ENCODE measurements around the gene PHF2. TPM values are rescaled to one million over a fixed set of nuclear protein-coding genes. Genes with fewer than 3 reads are reported as not detected.

Gene PHF2
- total RNA-seq, 2 experiments from 2014 or later, result 19.7 to 19.9 TPM

DNA sequence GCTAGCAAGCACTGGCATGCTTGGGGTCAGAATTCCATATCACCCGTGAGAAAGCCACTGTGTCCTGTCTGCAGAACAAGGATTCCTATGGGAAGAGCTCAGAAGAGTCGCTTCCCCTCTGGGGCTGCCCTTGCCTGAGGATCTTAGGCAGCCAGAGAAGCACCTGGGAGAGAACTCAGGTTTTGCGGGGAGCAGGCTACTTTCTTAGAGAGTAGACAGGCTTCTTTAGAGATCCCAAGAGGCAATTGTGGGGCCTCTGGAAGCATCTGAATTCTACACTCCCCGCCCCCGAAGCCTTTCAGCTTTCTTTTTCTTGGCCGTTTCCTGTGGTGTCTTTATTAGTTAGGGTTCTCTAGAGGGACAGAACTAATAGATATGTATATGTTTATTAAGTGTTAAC lies 40.9 kb downstream of the PHF2 start:
- POLR2A ChIA-PET, result no interaction called here
- CTCF ChIA-PET, result no interaction called here

DNA sequence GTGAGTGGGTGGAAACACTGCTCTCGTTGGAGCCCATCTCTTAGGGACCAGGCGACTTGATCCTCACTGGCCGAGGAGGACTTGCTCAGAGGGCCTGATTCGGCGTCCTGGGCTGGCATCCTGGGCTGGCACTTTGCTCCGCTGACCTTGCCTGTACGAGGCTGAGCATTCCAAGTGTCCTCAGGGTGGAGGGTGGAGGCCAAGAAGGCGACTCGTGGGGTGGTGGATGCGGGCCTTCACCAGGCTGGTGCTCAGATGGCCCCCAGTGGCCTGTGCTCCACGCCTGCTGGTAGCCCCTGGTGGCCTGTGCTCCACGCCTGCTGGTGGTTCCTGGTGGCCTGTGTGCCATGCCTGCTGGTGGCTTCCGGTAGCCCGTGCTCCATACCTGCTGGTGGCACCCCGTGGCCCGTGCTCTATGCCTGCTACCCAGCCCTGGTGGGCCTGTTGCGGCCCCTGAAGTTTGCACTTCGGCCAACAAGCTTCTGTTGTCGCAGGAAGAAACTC lies 42.9 kb downstream of the PHF2 start:
- POLR2A ChIA-PET, result no interaction called here
- CTCF ChIA-PET, result no interaction called here

DNA sequence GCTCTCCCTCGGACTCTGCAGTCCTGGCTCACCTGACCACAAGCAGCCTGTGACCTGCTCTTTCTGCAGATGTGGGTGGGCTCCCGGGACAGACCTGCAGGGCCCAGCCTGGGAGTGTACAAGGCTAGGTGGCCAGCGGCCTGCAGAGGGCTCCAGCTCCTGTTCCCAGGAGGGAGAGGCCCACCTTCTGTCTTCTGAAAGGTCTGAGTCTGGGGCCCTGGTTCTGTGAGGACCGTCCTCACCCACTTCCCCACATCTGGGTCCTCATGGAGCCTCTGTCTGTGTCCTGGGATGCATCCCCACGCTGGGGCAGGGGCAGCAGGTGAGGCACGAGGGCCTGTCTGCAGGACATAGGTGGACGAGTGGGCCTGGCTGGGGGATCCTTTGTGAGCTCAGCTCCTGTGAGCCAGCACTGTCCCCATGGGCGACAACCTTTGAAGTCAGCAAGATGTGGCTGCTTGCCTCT lies 43.7 kb downstream of the PHF2 start:
- ChIA-PET CTCF (no interaction called here), POLR2A (no interaction called here)

DNA sequence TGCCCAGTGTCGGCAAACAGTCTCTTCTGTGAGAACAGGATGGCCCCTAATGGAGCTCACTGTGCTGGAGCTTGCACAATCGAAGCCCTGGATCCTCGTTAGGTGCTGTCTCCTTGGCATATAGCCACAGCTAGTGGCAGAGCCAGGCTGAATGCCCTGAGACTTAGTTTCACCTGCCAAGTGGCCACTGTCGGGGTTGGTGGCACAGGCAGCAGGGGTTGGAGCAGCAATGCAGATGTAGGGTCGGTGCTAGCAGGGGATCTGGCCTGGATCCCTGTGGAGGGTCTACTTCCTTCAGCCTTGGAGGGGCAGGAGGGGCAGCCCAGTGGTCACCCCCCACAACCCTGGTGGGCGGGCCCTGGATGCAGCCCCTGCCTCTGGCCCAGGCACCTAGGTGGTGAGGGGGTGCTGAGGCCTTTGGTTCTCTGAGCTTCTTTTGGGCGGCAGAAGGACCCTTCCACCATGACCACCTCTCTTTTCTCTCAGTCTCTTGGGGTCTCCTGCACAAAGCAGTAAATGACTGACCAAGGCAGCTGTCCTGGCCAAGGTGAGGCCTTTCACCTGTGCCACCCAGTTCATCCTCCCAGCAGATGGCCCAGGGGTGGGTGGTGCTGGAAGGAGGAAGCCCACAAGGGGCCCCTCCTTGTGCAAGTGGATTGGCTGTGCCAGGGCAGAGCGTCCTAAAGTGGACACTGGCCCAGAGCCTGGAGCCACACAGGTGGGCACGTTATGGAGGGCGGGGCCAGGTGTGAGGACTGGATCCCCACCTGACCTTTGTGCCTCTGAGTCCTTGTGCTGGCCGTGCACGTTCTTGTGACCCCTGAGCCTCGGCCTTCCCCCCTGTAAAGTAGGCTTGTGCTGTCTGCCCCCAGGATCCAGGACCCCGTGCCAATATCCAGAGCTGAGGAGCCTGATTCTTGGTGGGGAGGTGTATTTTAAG lies 44.8 kb downstream of the PHF2 start:
- POLR2A ChIA-PET, result no interaction called here
- CTCF ChIA-PET, result no interaction called here

DNA sequence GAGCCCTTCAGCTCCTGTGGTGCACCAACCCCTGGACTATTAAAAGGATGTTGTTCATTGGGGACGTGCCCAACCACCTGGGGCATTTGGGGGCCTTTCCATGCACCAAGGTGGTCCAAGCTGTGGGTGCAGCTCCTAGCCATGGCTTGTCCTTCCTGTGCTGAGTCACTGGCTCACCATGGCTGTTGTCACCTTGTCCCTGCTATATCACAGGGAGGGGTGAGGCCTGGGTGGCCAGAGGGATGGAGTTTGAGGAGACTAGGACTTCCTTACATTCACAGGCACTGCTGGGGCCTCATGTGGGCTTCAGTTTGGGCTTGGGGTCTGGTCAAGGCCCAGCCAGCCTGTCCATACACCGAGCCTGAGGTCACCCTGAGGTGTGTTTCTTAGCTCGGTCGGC lies 45.5 kb downstream of the PHF2 start:
- CTCF ChIA-PET, result no interaction called here
- POLR2A ChIA-PET, result no interaction called here

DNA sequence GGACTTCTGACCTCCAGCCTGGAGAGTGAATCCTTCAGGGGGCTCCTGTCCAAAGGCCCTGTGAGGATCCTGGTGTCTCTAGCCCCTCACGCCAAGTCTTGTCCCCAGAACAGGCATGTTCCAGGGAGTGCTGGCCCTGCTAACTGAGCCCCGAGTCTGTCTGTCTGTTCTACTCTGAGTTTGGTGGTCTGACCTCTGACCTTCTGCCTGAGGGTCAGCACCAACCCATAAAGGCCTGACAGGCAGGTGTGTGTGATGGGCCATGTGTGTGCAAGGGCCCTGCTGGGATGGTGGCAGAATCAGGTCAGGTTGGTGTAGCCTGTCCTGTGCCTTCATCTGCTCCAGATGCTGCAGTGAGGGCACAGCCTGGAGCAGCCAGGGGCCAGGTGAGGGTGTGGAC lies 46.3 kb downstream of the PHF2 start:
- CTCF ChIA-PET, result no interaction called here
- POLR2A ChIA-PET, result no interaction called here

DNA sequence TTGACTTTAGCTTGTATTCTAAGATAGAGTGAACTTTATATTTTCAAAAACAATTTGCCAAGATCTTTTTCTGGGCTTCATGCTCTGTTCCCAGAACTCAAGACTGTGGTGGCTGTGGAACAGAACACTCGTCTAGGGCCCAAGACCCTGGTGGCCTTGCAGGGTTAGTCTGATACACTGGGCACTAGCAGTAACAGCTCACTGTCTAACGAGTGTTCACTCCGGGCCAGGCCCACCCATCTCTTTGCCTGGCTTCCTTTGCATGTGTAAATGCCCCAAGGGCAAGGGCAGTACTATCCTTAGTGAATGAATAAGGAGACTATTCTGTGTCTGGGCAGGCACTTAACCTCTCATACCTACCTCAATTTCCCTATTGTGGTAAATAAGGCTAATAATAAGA lies 47.4 kb downstream of the PHF2 start:
- POLR2A ChIA-PET, result no interaction called here
- CTCF ChIA-PET, result no interaction called here

DNA sequence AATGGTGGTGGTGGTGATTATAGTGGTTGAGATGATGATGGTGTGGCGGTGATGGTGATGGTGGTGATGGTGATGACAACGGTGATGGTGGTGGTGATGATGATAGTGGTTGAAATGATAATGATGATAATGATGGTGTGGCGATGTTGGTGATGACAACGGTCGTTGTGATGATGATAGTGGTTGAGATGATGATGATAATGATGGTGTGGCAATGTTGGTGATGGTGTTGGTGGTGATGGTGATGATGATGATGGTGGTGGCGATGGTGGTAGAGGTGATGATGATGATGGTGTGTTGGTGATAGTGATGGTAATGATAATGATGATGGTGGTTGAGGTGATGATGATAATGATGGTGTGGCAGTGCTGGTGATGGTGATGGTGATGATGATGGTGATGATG lies 48.0 kb downstream of the PHF2 start:
- ChIA-PET POLR2A (no interaction called here), CTCF (no interaction called here)

DNA sequence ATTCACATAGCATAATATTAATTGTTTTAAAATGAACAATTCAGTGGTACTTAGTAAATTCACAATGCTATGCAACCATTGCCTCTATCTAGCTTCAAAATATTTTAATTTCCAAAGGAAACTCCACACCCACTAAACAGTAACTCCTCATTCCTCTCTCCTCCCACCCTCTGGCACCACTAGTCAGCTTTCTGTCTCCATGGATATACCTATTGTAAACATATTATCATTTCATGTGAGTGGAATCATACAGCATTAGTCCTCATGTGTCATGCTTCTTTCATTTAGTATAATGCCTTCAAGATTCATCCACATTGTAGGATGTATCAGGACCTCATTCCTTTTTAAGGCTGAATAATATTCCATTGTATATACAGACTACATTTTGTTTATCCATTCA lies 48.6 kb downstream of the PHF2 start:
- POLR2A ChIA-PET, result no interaction called here
- CTCF ChIA-PET, result interaction anchor here (0.7 kb wide), 1 partner anchor 189 kb away, joined by 7 read pairs; no protein-coding TSS in a partner anchor

DNA sequence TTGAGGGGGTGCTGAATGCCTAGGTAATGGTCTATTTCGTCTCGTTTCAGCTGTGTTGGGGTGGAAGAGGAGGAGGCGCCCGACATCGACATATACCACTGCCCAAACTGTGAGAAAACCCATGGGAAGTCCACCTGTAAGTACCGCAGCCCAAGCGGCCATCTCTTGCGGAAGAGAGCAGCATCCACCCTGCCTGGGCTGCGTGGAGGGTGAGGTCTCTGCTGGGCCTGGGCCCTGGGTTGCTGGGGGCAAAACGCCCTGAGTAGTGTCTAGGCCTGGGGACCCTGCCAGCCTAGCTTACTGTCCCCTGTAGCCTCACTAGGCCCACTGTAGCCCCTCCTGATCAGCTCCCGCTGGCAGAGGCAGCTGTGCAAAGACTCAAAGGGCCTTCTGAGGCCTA lies 53.5 kb downstream of the PHF2 start:
- CTCF ChIA-PET, result no interaction called here
- POLR2A ChIA-PET, result no interaction called here

DNA sequence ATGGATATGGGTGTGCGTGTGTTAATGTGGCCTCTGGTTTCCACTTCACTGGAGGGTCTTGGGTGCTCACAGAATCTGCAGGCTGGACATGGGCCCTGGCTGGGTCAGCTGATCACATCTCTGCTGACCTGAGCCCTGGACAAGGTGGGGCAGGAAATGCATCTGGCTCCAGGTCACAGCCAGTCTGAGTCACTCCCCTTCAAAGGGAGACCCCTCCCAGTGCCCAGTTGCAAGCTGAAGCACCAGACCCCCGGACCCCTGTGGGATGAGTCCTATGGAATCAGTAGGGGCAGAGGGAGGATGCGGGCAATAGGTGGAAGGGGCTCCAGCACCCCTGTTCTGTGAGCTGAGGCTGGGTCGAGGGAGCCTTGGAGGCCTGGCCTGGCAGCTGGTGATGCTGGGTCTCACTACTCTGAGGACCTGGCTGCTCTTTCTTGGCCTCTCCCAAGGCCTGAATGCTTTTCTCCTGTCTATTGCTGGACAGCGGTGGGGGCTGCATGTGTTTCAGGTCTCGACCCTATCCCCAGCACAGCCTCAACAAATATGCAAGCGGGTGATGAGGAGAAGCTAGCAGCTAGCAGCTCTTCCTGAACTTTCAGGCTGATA lies 54.5 kb downstream of the PHF2 start:
- ChIA-PET CTCF (interaction anchor here (0.6 kb wide), 1 partner anchor 874 kb away, joined by 4 read pairs; no protein-coding TSS in a partner anchor), POLR2A (no interaction called here)

DNA sequence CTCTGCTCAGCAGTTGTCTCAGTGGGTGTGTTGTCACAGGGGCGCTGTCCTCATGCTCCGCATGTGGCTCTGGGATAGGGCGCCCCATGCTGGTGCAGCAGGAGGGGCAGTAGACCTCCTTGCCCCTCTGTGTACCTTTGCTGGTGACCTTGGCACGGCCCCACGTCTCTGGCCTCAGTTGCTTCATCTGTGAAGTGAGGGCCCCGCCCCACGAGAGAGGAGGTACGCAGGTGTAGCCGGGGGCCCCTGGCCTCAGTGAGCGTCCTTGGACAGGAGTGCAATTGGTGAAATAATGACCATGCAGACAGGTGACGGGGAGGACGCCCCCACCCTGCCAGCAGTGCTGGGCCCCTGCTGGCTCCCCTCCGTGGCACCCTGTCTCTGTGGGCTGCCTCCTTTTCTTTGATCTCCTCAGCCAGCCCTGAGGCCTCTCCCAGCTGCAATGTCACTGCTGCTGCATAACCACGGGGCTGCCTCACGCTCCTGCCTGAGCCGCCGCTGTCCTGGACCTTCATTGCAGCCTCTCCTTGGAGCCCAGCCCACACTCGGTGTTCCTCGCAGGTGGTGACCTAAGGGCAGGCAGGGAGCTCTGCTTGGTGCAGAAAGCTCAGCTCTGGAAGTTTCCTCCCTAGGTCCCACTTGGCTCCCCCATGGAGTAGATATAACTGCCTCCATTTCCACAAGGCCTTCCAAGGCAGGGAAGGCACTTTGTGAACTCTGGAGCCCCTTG lies 57.3 kb downstream of the PHF2 start:
- CTCF ChIA-PET, result no interaction called here
- POLR2A ChIA-PET, result no interaction called here

DNA sequence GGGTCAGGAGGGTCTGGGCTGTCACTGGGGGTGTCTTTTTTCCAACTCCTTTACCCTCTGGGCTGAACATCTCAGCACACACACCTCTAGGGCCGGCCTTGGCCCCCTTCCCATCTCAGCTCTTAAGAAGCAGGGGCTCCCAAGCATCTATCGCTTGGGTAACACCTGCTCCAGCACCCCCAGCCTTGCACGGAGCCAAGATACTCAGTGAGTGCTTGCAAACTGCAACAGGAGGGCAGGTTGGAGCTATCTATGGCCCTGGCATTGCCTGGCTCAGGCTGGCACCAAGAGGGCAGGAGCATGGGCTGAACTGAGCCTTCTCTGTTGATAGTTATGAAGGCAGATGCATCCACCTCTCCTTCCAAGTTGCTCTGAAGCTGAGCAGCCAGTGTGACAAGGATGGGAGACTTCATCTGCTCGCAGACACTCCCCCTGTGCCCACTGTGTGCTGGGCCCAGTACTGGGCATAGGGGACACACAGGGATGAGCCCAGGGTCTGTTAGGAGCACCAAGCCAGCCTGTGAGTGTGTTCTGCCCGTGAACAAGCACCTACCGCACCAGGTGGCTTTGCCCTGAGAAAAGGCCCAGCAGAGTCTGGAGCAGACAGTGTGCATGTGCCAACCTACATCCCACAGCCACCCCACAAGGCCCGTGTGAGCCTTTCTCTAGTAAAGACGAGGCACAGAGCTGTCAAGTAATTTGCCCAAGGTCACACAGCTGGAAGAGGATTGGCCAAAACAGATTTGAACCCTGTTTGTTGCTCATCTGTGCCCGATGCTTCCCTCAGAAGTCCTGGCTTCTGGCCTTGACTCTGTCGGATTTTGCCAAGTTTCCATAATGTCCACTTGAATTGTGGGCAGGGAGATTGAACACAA lies 58.2 kb downstream of the PHF2 start:
- ChIA-PET POLR2A (no interaction called here), CTCF (no interaction called here)

DNA sequence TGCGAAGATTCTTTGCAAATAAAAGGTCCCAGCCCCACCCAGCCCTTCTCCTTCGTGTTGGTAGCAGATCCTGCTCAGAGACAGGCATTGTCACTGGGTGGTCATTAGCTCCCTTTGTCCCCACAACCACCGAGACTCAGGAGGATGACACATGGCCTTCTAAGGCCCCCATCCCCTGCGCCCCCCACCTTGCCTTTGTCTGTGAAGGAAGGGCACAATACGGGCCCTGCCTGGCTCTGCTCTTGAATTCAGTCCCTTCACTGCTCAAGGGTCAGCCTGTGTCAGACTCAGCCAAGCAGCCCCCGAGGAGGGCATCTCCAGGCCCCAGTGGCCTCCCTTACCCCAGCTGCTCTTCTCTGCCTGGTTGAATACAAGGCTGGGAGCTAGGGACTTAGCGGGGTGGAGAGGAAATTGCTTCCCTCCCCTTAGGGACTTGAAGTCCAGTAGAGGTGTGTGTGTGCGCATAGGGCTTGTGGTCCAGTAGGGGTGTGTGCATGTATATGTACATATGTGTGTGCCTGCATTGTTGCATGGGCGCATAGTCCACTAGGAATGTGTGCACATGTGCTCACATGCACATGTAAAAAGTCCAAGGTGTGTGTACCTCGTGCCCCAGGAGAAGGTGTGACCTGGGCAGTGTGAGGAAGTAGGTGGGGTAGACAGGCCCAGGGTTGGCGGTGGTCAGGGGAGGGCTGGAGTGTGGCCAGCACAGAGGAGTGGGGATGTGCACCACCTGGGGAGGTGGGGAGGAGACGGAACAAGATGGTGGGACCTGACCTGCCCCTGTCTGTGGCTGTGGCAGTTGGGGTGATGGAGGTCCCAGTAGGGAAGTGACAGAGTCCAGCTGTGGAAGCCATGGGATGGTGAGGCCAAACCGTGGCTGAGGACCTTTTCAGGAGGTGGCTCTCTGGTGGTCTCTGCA lies 59.1 kb downstream of the PHF2 start:
- CTCF ChIA-PET, result no interaction called here

DNA sequence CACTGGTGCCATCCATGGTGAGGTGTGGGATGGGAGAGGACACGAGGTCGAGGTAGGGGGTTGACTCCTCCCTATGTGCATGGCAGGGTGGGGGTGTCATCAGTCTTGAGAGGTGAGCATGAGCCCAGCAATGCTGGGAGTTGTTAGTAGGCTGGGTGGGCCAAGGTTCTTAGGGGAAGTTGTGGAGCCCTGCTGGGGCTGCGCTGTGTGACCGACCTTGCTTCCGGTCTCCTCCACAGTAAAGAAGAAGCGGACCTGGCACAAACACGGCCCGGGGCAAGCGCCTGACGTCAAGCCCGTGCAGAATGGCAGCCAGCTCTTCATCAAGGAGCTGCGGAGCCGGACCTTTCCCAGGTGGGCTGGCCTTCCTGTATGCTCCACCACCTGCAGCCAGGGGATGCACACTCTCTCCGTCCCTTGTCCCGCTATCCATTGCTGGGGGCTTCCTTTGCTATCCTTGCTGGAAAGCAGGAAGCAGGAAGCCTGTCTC lies 59.8 kb downstream of the PHF2 start:
- ChIA-PET POLR2A (no interaction called here), CTCF (no interaction called here)

More for the DNA sequence above, 59.1 kb downstream of the PHF2 start:
- POLR2A ChIA-PET, result no interaction called here

DNA sequence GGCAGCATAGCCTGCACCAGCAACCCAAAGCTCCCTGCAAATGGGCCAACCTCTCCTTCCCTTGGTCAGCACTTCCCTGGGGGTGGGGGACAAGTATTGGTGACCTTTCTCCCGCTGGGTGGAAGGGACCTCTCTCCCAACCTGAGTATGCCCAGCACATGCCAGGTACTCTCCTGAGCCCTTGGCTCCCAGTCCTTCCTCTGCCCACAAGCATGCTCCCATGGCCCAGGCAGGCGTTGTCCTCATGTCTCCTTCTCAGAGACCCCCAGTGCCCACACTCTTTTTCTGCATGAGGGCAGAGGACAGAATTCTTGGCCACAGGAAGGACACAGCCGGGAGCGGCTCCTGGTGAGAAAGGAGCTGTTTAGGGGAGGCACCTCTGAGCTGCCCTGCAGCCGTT lies 60.3 kb downstream of the PHF2 start:
- ChIA-PET CTCF (no interaction called here), POLR2A (no interaction called here)

DNA sequence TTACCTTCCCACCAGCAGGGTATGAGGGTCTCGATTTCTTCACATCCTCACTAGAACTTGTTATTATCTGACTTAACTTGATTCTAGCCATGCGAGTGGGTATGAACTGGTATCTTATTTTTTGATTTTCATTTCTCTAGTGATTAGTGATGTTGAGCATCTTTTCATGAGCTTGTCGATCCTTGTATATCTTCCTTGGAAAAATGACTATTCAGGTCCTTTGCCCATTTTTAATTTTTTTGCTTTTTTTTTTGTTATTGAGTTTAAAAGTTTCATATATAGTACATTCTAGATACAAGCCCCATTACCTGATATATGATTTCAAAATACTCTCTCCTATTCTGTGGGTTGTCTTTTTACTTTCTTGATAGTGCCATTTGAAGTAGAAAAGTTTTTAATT lies 61.5 kb downstream of the PHF2 start:
- CTCF ChIA-PET, result no interaction called here
- POLR2A ChIA-PET, result no interaction called here

DNA sequence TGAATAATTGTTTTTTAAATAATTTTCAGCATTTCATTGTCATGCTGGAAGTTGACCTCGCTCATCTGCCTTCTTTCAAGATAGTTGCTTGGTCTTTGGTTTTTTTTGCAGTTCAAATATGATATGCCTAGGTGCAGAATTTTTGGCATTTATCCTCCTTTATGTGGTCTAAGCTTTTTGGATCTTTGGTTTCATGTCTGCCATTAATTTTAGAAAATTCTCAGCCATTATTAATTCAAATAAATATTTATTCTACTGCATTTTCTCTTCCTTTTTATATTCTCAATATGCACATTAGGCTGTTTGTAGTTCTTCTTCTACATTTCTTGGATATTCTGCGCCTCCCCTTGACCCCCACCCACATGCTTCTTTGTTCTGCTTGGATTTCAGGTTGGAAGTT lies 63.6 kb downstream of the PHF2 start:
- CTCF ChIA-PET, result no interaction called here
- POLR2A ChIA-PET, result interaction anchor here (0.7 kb wide), 1 partner anchor 193 kb away, joined by 3 read pairs; no protein-coding TSS in a partner anchor
